GM19467 (cell line): ENCODE results near the gene TENM4.

Experiments
- ATAC-seq: cut with Tn5 transposase; IDR thresholded peaks from one replicate; pipeline ENCODE4 v1.9.1; 2021; ENCODE audit warnings: mild to moderate bottlenecking, moderate library complexity; ENCODE audit not compliant: unreplicated experiment

Gene TENM4

GRCh38 chr11:78773492-78773891 is 667.3 kb downstream of the TENM4 start:
- no peak for ATAC-seq

DNA sequence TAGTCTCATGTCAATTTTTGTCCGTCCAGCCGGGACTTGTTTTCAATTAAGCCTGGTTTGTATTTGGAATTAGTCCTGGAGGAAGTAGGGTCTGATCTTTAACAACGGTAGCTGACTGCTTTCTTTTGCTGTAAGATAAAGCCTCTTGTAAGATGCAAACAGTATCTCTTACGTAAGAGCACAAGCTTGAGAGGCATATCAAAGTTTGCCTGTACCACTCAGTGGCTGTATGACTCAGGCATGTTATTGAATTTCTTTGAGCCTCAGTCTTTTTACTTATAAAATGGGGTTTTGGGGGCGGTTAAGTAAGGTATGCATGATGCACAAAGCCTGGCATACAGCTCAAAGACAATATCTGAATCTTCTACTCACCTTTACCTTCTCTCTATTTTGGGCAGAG is 667.8 kb downstream of the TENM4 start:
- no peak for ATAC-seq

- ATAC-seq, result no peak
Measured at GRCh38 chr11:78772186-78772585, 668.6 kb downstream of the TENM4 start.

- no peak for ATAC-seq
Measured at GRCh38 chr11:78770931-78771330, 669.9 kb downstream of the TENM4 start.

DNA sequence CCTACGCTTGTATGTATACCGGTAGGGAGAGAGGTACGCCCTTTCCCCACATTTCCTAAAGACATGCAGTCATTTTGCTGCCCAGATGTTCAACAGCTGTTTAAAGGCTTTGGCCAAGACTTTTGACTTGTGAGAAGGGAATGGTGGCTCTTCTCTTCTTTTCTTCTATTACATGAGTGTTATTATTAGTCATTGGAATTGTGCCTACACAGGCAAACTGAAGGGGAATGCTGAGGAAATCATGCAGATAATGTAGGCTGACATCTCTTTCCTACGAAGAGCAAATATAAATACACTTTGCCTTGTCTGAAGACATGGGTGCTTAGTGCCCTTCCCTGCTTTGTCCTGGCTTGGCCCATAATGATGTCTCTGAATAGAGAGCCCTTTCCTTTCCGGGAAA is 671.9 kb downstream of the TENM4 start:
- ATAC-seq, result no peak

DNA sequence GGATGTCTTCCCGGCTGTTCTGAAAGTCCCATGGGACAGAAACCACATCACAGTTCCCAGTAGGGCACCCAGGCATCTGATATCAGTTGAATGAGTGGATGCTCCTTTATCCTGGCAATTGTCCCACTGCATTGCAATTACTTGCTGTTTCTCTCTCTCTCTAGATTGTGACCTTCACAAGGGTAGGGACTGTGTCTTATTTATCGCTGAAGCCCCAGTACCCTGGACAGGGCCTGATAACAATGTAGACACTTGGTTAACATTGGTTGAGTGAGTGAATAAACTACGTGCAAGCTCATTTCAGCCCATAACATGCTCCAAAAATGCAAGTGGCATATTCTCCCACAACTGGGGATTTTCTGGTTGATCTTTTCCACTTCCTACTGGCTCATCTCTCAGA is 672.5 kb downstream of the TENM4 start:
- ATAC-seq, result no peak

- ATAC-seq, result no peak
Measured at GRCh38 chr11:78767027-78767932, 673.5 kb downstream of the TENM4 start.

GRCh38 chr11:78764946-78765345 is 675.9 kb downstream of the TENM4 start:
- no peak for ATAC-seq

GRCh38 chr11:78763664-78764063 is 677.2 kb downstream of the TENM4 start:
- no peak for ATAC-seq

DNA sequence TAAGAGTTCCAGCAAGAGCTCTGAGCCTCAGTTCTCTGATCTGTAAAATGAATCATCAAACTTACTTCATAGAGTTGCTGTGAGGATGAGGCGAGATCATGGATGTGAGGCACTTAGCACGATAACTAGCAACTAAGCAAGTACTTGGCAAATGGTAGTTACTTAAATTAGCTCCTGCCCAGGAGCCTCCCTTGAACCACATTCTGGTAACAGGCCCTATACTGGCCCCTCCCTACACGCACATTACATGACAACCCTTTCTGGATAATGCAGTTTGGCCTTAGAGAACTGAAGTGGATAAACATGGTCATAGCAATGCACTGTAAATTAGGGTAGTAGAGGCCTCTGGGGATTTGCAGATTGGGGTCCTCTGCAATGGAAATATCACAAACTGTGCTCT is 678.7 kb downstream of the TENM4 start:
- no peak for ATAC-seq

- no peak for ATAC-seq
Measured at GRCh38 chr11:78759071-78759470, 681.8 kb downstream of the TENM4 start.

GRCh38 chr11:78753297-78753696 is 687.5 kb downstream of the TENM4 start:
- no peak for ATAC-seq

GRCh38 chr11:78752494-78752893 is 688.3 kb downstream of the TENM4 start:
- ATAC-seq, result no peak

GRCh38 chr11:78748918-78749690 is 691.7 kb downstream of the TENM4 start:
- no peak for ATAC-seq

- no peak for ATAC-seq
Measured at GRCh38 chr11:78744949-78745348, 695.9 kb downstream of the TENM4 start.

DNA sequence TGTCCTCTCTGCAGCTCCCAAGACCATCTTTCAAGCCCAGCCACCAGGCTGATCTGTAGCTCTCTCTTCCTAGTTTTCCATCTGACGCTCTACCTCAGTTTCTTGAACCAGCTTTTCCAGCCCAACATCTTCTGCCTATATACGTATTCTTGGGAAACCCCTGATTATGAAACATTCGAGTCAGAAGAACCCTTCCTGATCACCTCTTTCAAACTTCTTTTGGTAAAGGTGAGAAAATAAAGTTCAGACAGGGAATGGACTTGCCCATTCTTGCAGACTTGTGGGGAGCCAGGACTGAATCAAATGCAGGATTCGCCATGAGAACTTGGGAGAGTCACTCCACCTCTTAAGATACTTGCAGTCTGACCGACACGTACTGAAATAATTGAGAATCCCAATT is 696.6 kb downstream of the TENM4 start:
- no peak for ATAC-seq

- ATAC-seq, result no peak
Measured at GRCh38 chr11:78742430-78742829, 698.4 kb downstream of the TENM4 start.

GRCh38 chr11:78741741-78742140 is 699.1 kb downstream of the TENM4 start:
- ATAC-seq, result no peak

GRCh38 chr11:78740199-78741071 is 700.4 kb downstream of the TENM4 start:
- no peak for ATAC-seq

DNA sequence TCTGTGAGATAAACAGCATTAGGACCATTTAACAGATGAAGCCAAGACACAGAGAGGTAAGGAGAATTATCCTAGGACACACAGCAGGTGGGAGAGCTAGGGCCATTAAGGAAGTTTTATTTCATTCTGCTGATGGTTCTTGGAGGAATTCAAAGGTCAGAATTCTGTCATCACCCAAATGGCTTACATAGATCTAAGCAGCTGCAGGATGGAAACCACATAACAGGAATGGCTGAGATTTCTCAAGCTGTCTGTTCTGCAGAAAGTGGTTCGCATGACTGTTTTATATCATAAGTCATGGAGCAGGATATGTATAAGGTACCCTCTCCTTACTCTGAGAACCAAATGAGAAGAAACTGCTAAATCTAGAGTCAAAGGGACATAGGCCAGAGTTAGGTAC is 702.9 kb downstream of the TENM4 start:
- no peak for ATAC-seq

DNA sequence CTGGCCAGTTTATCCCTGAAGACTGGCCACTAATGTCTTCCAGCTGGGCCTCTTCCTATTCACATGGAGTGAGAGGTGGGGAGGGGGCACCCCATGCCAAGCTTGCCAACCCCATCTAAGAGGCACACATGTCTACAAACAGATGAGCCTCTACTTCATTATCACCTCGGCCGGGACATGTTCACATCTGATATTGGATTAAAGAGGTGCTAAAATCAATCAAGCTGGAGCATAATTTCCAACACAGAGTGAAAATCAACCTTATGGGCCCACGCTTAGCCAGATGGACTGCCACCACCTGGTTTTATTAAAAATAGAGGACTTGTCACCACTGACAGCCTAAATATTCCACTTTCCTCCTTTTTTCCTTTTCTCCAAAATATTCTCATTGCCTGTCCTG is 703.5 kb downstream of the TENM4 start:
- ATAC-seq, result no peak
